Activated CD4-positive, alpha-beta T cell treated with anti-CD3 and anti-CD28 coated beads for 36 hours (primary cell): Measurements from ENCODE around the gene BTBD6. TPM values are rescaled to one million over a fixed set of nuclear protein-coding genes. Genes with fewer than 3 reads are reported as not detected.
A peak's percentile ranks its signal among the peaks of the same experiment; 100 is the strongest.

Experiments
- ATAC-seq: fragments of 200-7000 bp; cut with Tn5 transposase; one replicate; pipeline ENCODE4 v1.10.0; 2021; ENCODE audit warnings: mild to moderate bottlenecking, moderate library complexity
- CTCF ChIA-PET: fragments of 350-600 bp; sonication (Branson Sonifier 250); formaldehyde crosslinking; loops from one replicate; lab custom pipeline; 2021; ENCODE audit warnings: antibody characterized with exemption; lab: Charles Lee
- POLR2A ChIA-PET: fragments of 350-600 bp; sonication (Branson Sonifier 250); formaldehyde crosslinking; loops from one replicate; lab custom pipeline; 2021; ENCODE audit warnings: antibody characterized with exemption, inconsistent platforms; lab: Charles Lee
- DNase-seq: peaks from one replicate; pipeline ENCODE4 v3.0.0-alpha.2; 2020
- H3K27ac Mint-ChIP-seq: one replicate; pipeline ENCODE4 v1.8.0; 2021; ENCODE audit warnings: mixed read lengths
- H3K27me3 Mint-ChIP-seq: one replicate; pipeline ENCODE4 v1.8.0; 2021; ENCODE audit warnings: mixed read lengths
- H3K36me3 Mint-ChIP-seq: one replicate; pipeline ENCODE4 v1.8.0; 2021; ENCODE audit warnings: low read depth, mixed read lengths
- H3K4me1 Mint-ChIP-seq: one replicate; pipeline ENCODE4 v1.8.0; 2021; ENCODE audit warnings: mixed read lengths
- H3K4me3 Mint-ChIP-seq: one replicate; pipeline ENCODE4 v1.8.0; 2021; ENCODE audit warnings: mild to moderate bottlenecking, moderate library complexity, mixed read lengths
- H3K9me3 Mint-ChIP-seq: one replicate; pipeline ENCODE4 v1.8.0; 2021; ENCODE audit warnings: low read depth, mixed read lengths
- intact Hi-C, 2 experiments: fragments of 100-400 bp; cut with DNase I in 1 of 2; cut with micrococcal nuclease in 1 of 2; formaldehyde crosslinking; loops; one replicate each; pipeline versions ENCODE4 v1.14.2 to v1.15.1; 2022 to 2024; cut with DNase I, micrococcal nuclease
- total RNA-seq, 2 experiments: library from RNA; stranded (reverse); gene quantifications; one replicate each; pipeline ENCODE4 v1.2.3, GENCODE V29; 2021

Gene BTBD6
- 10 to 100 TPM; 18.9 to 23.2 TPM for total RNA-seq

- CTCF ChIA-PET = interaction anchor here (0.7 to 1.3 kb wide), 4 partner anchors 29 to 241 kb away, joined by 3 to 4 read pairs (median 3); partner anchors contain the start of gene PACS2
- ATAC-seq = peak; percentile 97
- Mint-ChIP-seq H3K9me3 (no peaks in the 10 kb centered on the region), H3K4me1 (peaks cover 15% of the 10 kb centered on the region), H3K27me3 (no peaks in the 10 kb centered on the region), H3K36me3 (peaks cover 25% of the 10 kb centered on the region), H3K4me3 (peak within 1 kb of the TSS; percentile 74), H3K27ac (peak within 1 kb of the TSS; percentile 51)
- POLR2A ChIA-PET = interaction anchor here (0.6 kb wide), 2 partner anchors 53 to 250 kb away, joined by 3 to 5 read pairs; no protein-coding TSS in a partner anchor
- intact Hi-C loops = loop anchor here in 1 of 2 experiments (1.0 to 10.0 kb wide), 5 partner anchors 45 to 150 kb away; partner anchors contain the start of genes BRF1, JAG2, PACS2 and TEX22
- peak; percentile 93 for DNase-seq
Observed at GRCh38 chr14:105248368-105249181, at the start of gene BTBD6. TSS of gene BTBD6 (plus strand) at chr14:105248533. CDS start at chr14:105248712, 179 bp downstream.

DNA sequence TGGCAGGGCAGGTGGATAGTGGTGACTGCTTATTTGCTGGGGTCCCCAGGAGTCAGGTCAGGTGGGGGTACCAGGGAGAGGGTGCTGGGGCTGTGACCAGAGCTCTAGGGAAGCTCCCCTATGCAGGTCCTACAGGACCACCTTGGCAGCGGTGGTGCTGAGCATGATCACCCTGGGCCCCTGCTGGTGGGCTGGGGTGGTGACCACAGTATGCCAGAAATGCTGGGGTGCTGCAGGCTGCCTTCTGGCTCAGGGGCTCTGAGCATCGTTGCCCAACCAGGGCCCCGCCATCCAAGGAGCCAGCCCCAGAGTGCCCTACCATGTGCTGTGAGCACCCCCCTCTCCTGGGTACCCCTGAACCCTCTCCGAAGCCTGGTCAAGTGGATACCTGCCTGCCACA is 49.7 kb upstream of the BTBD6 start:
- Mint-ChIP-seq H3K27ac (no peak overlapping the region), H3K36me3 (no peaks in the 10 kb centered on the region), H3K4me1 (peaks cover 25% of the 10 kb centered on the region), H3K9me3 (no peaks in the 10 kb centered on the region), H3K4me3 (no peak overlapping the region), H3K27me3 (peaks cover 32% of the 10 kb centered on the region)
- ATAC-seq (no peak), DNase-seq (no peak)
- ChIA-PET POLR2A (no interaction called here), CTCF (interaction anchor here (1.5 kb wide), 1 partner anchor 84 kb away, joined by 3 read pairs; no protein-coding TSS in a partner anchor)
- intact Hi-C loops = no loop called here

DNA sequence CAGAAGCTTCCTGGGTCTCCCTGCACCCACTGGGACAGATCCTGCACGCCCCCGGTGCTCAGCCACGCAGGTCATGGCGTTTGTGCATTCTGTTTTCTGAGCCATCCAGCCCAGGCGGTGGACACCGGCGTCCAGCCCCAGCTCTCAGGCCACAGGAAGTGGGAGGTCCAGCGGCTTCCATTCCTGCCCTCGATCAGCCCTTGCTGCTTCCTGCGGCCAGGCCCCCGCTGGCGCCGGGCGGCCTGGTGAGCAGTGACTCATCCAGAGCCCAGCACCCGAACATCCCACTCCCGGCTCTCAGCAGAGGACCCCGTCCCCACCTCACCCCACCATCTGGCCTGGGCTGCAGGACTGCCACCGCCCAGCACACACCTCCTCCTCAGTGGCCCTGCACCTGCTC is 49.2 kb upstream of the BTBD6 start:
- Mint-ChIP-seq H3K4me3 (no peak overlapping the region), H3K27ac (no peak overlapping the region), H3K36me3 (no peaks in the 10 kb centered on the region), H3K27me3 (peaks cover 32% of the 10 kb centered on the region), H3K9me3 (no peaks in the 10 kb centered on the region), H3K4me1 (peaks cover 21% of the 10 kb centered on the region)
- intact Hi-C loops = no loop called here
- ATAC-seq (no peak), DNase-seq (no peak)
- ChIA-PET CTCF (interaction anchor here (1.5 kb wide), 1 partner anchor 84 kb away, joined by 3 read pairs; no protein-coding TSS in a partner anchor), POLR2A (no interaction called here)

GRCh38 chr14:105200074-105200473 is 48.3 kb upstream of the BTBD6 start:
- H3K36me3 Mint-ChIP-seq = no peaks in the 10 kb centered on the region
- ATAC-seq = no peak
- H3K4me1 Mint-ChIP-seq = peaks cover 14% of the 10 kb centered on the region
- intact Hi-C loops = loop anchor here in 1 of 2 experiments (5.0 kb wide), 1 partner anchor 108 kb away; no protein-coding TSS in a partner anchor
- ChIA-PET CTCF (interaction anchor here (0.5 to 1.0 kb wide), 2 partner anchors 173 to 181 kb away, joined by 3 read pairs; no protein-coding TSS in a partner anchor), POLR2A (no interaction called here)
- no peak overlapping the region for H3K27ac Mint-ChIP-seq
- no peak overlapping the region for H3K4me3 Mint-ChIP-seq
- no peaks in the 10 kb centered on the region for H3K9me3 Mint-ChIP-seq
- H3K27me3 Mint-ChIP-seq = peaks cover 27% of the 10 kb centered on the region
- no peak for DNase-seq

GRCh38 chr14:105200641-105201040 is 47.7 kb upstream of the BTBD6 start:
- Mint-ChIP-seq H3K9me3 (no peaks in the 10 kb centered on the region), H3K4me3 (no peak overlapping the region), H3K27me3 (peaks cover 23% of the 10 kb centered on the region), H3K36me3 (no peaks in the 10 kb centered on the region), H3K27ac (no peak overlapping the region), H3K4me1 (peaks cover 10% of the 10 kb centered on the region)
- no peak for DNase-seq
- no peak for ATAC-seq
- ChIA-PET CTCF (interaction anchor here (0.5 to 1.8 kb wide), 6 partner anchors 11 to 194 kb away, joined by 3 to 7 read pairs (median 4); no protein-coding TSS in a partner anchor), POLR2A (interaction anchor here (0.5 kb wide), 1 partner anchor 291 kb away, joined by 5 read pairs; no protein-coding TSS in a partner anchor)
- intact Hi-C loops = loop anchor here in 1 of 2 experiments (5.0 kb wide), 1 partner anchor 108 kb away; no protein-coding TSS in a partner anchor

GRCh38 chr14:105201156-105201924 is 47.0 kb upstream of the BTBD6 start:
- ATAC-seq = peak; percentile 4
- Mint-ChIP-seq H3K36me3 (no peaks in the 10 kb centered on the region), H3K4me1 (peaks cover 7% of the 10 kb centered on the region), H3K4me3 (no peak overlapping the region), H3K9me3 (no peaks in the 10 kb centered on the region), H3K27ac (no peak overlapping the region), H3K27me3 (peaks cover 21% of the 10 kb centered on the region)
- POLR2A ChIA-PET = interaction anchor here (0.5 to 1.1 kb wide), 2 partner anchors 90 to 292 kb away, joined by 3 to 5 read pairs; no protein-coding TSS in a partner anchor
- CTCF ChIA-PET = interaction anchor here (0.7 to 1.8 kb wide), 5 partner anchors 11 to 194 kb away, joined by 3 to 7 read pairs (median 5); no protein-coding TSS in a partner anchor
- no peak for DNase-seq
- intact Hi-C loops = loop anchor here in 1 of 2 experiments (5.0 kb wide), 1 partner anchor 109 kb away; no protein-coding TSS in a partner anchor

DNA sequence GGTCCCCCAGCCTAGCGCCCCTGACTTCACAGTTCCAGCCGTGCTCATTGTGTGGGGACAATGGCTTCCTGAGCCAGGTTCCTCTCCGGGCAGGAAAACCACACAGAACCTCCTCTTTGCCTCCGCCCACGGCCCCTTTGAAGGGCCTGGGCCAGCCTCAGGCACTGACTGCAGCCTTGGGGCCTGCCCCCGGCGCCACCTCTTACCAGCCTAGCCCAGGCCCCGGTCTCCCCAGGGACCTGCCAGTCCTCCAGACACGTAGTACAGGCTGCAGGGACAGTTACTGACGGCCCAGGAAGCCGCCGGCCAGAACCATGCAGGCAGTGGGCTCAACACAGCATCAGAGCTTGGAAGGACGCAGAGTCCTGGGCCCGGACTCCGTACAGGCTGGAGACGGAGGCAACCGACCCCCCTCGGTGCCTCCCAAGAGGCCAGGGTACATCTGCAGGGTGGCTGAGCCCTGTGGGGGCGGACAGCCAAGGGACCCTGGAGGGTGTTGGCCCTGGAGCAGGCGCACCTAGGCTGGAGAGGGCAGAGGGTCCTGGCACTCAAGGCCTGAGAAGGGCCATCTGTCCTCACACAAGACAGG is 46.3 kb upstream of the BTBD6 start:
- intact Hi-C loops = loop anchor here in 1 of 2 experiments (5.0 kb wide), 1 partner anchor 110 kb away; no protein-coding TSS in a partner anchor
- peak; percentile 71 for DNase-seq
- peak; percentile 67 for ATAC-seq
- H3K4me3 Mint-ChIP-seq = no peak overlapping the region
- POLR2A ChIA-PET = interaction anchor here (1.1 kb wide), 1 partner anchor 90 kb away, joined by 3 read pairs; no protein-coding TSS in a partner anchor
- CTCF ChIA-PET = interaction anchor here (1.4 to 1.8 kb wide), 2 partner anchors 12 to 150 kb away, joined by 5 to 7 read pairs; no protein-coding TSS in a partner anchor
- H3K27me3 Mint-ChIP-seq = peaks cover 21% of the 10 kb centered on the region
- peaks cover 7% of the 10 kb centered on the region for H3K4me1 Mint-ChIP-seq
- no peak overlapping the region for H3K27ac Mint-ChIP-seq
- no peaks in the 10 kb centered on the region for H3K9me3 Mint-ChIP-seq
- no peaks in the 10 kb centered on the region for H3K36me3 Mint-ChIP-seq

DNA sequence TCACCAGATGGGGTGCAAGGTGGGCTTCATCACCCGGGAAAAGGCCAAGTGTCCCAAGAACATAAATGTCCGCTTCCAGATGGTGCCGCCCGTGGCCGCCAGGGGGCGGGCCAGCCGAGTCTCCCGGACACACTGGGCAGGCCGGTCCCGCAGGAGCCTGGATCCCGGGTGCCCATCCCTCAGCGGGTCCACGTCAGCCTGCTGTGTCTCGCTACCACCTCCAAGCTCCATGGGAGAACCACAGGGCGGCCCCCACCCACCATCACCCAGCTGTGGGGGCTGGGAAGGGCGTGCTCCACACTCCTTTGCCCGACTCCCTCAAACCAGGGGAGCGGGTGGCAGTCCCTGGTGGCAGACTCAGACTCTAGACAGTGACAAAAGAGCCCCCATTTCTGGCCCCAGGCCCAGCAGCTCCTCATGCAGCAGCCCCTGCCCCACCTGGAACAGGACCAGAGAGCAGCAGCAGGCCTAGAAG is 45.2 kb upstream of the BTBD6 start:
- CTCF ChIA-PET = interaction anchor here (0.7 to 0.8 kb wide), 2 partner anchors 9 to 86 kb away, joined by 3 to 4 read pairs; no protein-coding TSS in a partner anchor
- H3K4me1 Mint-ChIP-seq = peaks cover 7% of the 10 kb centered on the region
- no peak overlapping the region for H3K27ac Mint-ChIP-seq
- peak; percentile 52 for ATAC-seq
- no peaks in the 10 kb centered on the region for H3K36me3 Mint-ChIP-seq
- peaks cover 14% of the 10 kb centered on the region for H3K27me3 Mint-ChIP-seq
- DNase-seq = peak; percentile 78
- H3K4me3 Mint-ChIP-seq = no peak overlapping the region
- H3K9me3 Mint-ChIP-seq = no peaks in the 10 kb centered on the region
- POLR2A ChIA-PET = no interaction called here
- intact Hi-C loops = loop anchor here (1.0 to 5.0 kb wide), 4 partner anchors 45 to 149 kb away; partner anchors contain the start of gene BTBD6 (in 1 of the 2)

DNA sequence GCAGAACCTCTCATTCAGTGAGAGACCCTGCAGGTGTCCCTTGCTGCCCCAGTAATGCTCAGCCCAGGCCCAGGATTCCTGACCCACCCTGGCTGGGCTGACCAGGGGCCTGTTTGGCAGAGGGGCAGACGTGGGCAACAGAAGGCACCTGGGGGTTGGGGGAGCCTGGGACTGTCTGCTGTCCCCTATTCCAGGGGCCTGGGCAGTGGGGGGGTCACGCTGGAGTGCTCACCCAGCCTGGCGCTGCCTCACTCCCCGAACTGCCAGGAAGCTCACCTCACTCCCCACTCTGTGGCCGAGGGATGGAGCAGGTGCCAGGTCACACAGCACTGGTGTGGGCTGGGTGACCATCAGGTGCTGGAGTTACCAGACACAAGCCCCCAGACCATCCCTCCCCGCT is 44.6 kb upstream of the BTBD6 start:
- H3K36me3 Mint-ChIP-seq = no peaks in the 10 kb centered on the region
- intact Hi-C loops = loop anchor here (1.0 to 5.0 kb wide), 4 partner anchors 45 to 149 kb away; partner anchors contain the start of gene BTBD6 (in 1 of the 2)
- POLR2A ChIA-PET = no interaction called here
- H3K4me1 Mint-ChIP-seq = peaks cover 7% of the 10 kb centered on the region
- H3K9me3 Mint-ChIP-seq = no peaks in the 10 kb centered on the region
- no peak overlapping the region for H3K4me3 Mint-ChIP-seq
- peaks cover 10% of the 10 kb centered on the region for H3K27me3 Mint-ChIP-seq
- ATAC-seq = no peak
- no peak for DNase-seq
- CTCF ChIA-PET = interaction anchor here (0.7 to 0.8 kb wide), 2 partner anchors 10 to 85 kb away, joined by 3 to 4 read pairs; no protein-coding TSS in a partner anchor
- no peak overlapping the region for H3K27ac Mint-ChIP-seq
